ENCODE measurements around the gene ITCH. TPM values are rescaled to one million over a fixed set of nuclear protein-coding genes. Genes with fewer than 3 reads are reported as not detected.
"Not testable (repeated sequence)": the region's sequence is repeated elsewhere in the genome, so short reads cannot be mapped to it uniquely, and the experiment has no call there.

ITCH gene
- total RNA-seq, 1 experiment from 2014 or later, result 54.8 TPM

- Histone ChIP-seq H3K4me2 (ENCODE audit: low read depth, low read length, poor library complexity, severe bottlenecking) (peak overlapping the region; percentile 50), H3K4me1 (ENCODE audit: low read length) (peaks cover 32% of the 10 kb centered on the region), H3K9ac (ENCODE audit: low read length) (no peak overlapping the region; the same call in 1 of the 2 replicates), H3K4me3 (ENCODE audit: low read length) (peak overlapping the region; percentile 6; the same call in 1 of the 2 replicates), H3K79me2 (ENCODE audit: low read length) (peaks cover 68% of the 10 kb centered on the region), H4K20me1 (ENCODE audit: insufficient read depth, low read depth, low read length) (0 out of 2 replicates have a peak, but pooled peaks cover 14% of the 10 kb centered on the region), H3K27ac (ENCODE audit: low read length) (peak overlapping the region; percentile 50), H3K9me2 (replicated peaks; ENCODE audit: insufficient read depth, low read length) (no peaks in the 10 kb centered on the region), H3K36me3 (ENCODE audit: insufficient read depth, low read length) (peaks cover 25% of the 10 kb centered on the region), H3K9me3 (ENCODE audit: low read length) (no peaks in the 10 kb centered on the region), H3K27me3 (ENCODE audit: low read length) (no peaks in the 10 kb centered on the region), H2AFZ (ENCODE audit: low read length) (no peak overlapping the region)
- peak; percentile 79 for DNase-seq
These were observed 2.7 kb downstream of the ITCH start for GRCh38 chr20:34365765-34366213.

GRCh38 chr20:34367155-34367554 is 4.1 kb downstream of the ITCH start:
- no peak for DNase-seq
- peaks cover 25% of the 10 kb centered on the region for H3K36me3 ChIP-seq (ENCODE audit: insufficient read depth, low read length)
- no peak overlapping the region for H3K4me2 ChIP-seq (ENCODE audit: low read depth, low read length, poor library complexity, severe bottlenecking)

GRCh38 chr20:34367911-34368310 is 4.8 kb downstream of the ITCH start:
- not testable (repeated sequence) for H3K4me2 ChIP-seq (ENCODE audit: low read depth, low read length, poor library complexity, severe bottlenecking); H3K9me2 ChIP-seq (replicated peaks; ENCODE audit: insufficient read depth, low read length); H2AFZ ChIP-seq (ENCODE audit: low read length); H3K27ac ChIP-seq (ENCODE audit: low read length); H3K9me3 ChIP-seq (ENCODE audit: low read length); H3K9ac ChIP-seq (ENCODE audit: low read length); DNase-seq; H3K4me3 ChIP-seq (ENCODE audit: low read length); H3K27me3 ChIP-seq (ENCODE audit: low read length)
- Histone ChIP-seq H3K79me2 (ENCODE audit: low read length) (peaks cover 73% of the 10 kb centered on the region), H3K4me1 (ENCODE audit: low read length) (peaks cover 24% of the 10 kb centered on the region), H4K20me1 (ENCODE audit: insufficient read depth, low read depth, low read length) (0 out of 2 replicates have a peak, but pooled peaks cover 14% of the 10 kb centered on the region), H3K36me3 (ENCODE audit: insufficient read depth, low read length) (peaks cover 29% of the 10 kb centered on the region)

More at GRCh38 chr20:34367155-34367554, 4.1 kb downstream of the ITCH start:
- Histone ChIP-seq H3K4me1 (ENCODE audit: low read length) (peaks cover 31% of the 10 kb centered on the region), H3K79me2 (ENCODE audit: low read length) (peaks cover 68% of the 10 kb centered on the region), H3K9ac (ENCODE audit: low read length) (no peak overlapping the region), H2AFZ (ENCODE audit: low read length) (no peak overlapping the region), H3K27me3 (ENCODE audit: low read length) (no peaks in the 10 kb centered on the region), H3K9me2 (replicated peaks; ENCODE audit: insufficient read depth, low read length) (no peaks in the 10 kb centered on the region), H3K9me3 (ENCODE audit: low read length) (no peaks in the 10 kb centered on the region), H4K20me1 (ENCODE audit: insufficient read depth, low read depth, low read length) (0 out of 2 replicates have a peak, but pooled peaks cover 14% of the 10 kb centered on the region), H3K4me3 (ENCODE audit: low read length) (no peak overlapping the region), H3K27ac (ENCODE audit: low read length) (no peak overlapping the region)

- no peak for DNase-seq
- no peaks in the 10 kb centered on the region for H3K9me2 ChIP-seq (replicated peaks; ENCODE audit: insufficient read depth, low read length)
- H3K9ac ChIP-seq (ENCODE audit: low read length), result no peak overlapping the region
- no peaks in the 10 kb centered on the region for H3K9me3 ChIP-seq (ENCODE audit: low read length)
- no peak overlapping the region for H3K4me2 ChIP-seq (ENCODE audit: low read depth, low read length, poor library complexity, severe bottlenecking)
- H3K27me3 ChIP-seq (ENCODE audit: low read length), result no peaks in the 10 kb centered on the region
- H2AFZ ChIP-seq (ENCODE audit: low read length), result no peak overlapping the region
- H3K79me2 ChIP-seq (ENCODE audit: low read length), result peaks cover 74% of the 10 kb centered on the region
- peaks cover 24% of the 10 kb centered on the region for H3K4me1 ChIP-seq (ENCODE audit: low read length)
- no peak overlapping the region for H3K4me3 ChIP-seq (ENCODE audit: low read length)
- H3K36me3 ChIP-seq (ENCODE audit: insufficient read depth, low read length), result peaks cover 32% of the 10 kb centered on the region
- no peak overlapping the region for H3K27ac ChIP-seq (ENCODE audit: low read length)
- H4K20me1 ChIP-seq (ENCODE audit: insufficient read depth, low read depth, low read length), result 0 out of 2 replicates have a peak, but pooled peaks cover 14% of the 10 kb centered on the region
These were observed 5.5 kb downstream of the ITCH start for GRCh38 chr20:34368547-34368946.

- H3K9me3 ChIP-seq (ENCODE audit: low read length), result no peaks in the 10 kb centered on the region
- H3K79me2 ChIP-seq (ENCODE audit: low read length), result peaks cover 74% of the 10 kb centered on the region
- peaks cover 38% of the 10 kb centered on the region for H3K36me3 ChIP-seq (ENCODE audit: insufficient read depth, low read length)
- no peaks in the 10 kb centered on the region for H3K27me3 ChIP-seq (ENCODE audit: low read length)
- H3K4me3 ChIP-seq (ENCODE audit: low read length), result no peak overlapping the region
- H3K9ac ChIP-seq (ENCODE audit: low read length), result no peak overlapping the region
- peaks cover 20% of the 10 kb centered on the region for H3K4me1 ChIP-seq (ENCODE audit: low read length)
- 0 out of 2 replicates have a peak, but pooled peaks cover 10% of the 10 kb centered on the region for H4K20me1 ChIP-seq (ENCODE audit: insufficient read depth, low read depth, low read length)
- H3K27ac ChIP-seq (ENCODE audit: low read length), result no peak overlapping the region
- DNase-seq, result no peak
- H3K4me2 ChIP-seq (ENCODE audit: low read depth, low read length, poor library complexity, severe bottlenecking), result no peak overlapping the region
- no peaks in the 10 kb centered on the region for H3K9me2 ChIP-seq (replicated peaks; ENCODE audit: insufficient read depth, low read length)
- H2AFZ ChIP-seq (ENCODE audit: low read length), result no peak overlapping the region
These were observed 6.2 kb downstream of the ITCH start for GRCh38 chr20:34369265-34369664.

GRCh38 chr20:34370062-34370461 is 7.0 kb downstream of the ITCH start:
- no peak overlapping the region for H3K4me2 ChIP-seq (ENCODE audit: low read depth, low read length, poor library complexity, severe bottlenecking)
- no peak overlapping the region for H3K27ac ChIP-seq (ENCODE audit: low read length)
- DNase-seq, result no peak
- H3K9me3 ChIP-seq (ENCODE audit: low read length), result no peaks in the 10 kb centered on the region
- no peak overlapping the region for H3K4me3 ChIP-seq (ENCODE audit: low read length)
- no peak overlapping the region for H3K9ac ChIP-seq (ENCODE audit: low read length)
- H3K27me3 ChIP-seq (ENCODE audit: low read length), result no peaks in the 10 kb centered on the region
- H3K79me2 ChIP-seq (ENCODE audit: low read length), result peaks cover 72% of the 10 kb centered on the region
- H3K4me1 ChIP-seq (ENCODE audit: low read length), result peaks cover 13% of the 10 kb centered on the region
- peaks cover 41% of the 10 kb centered on the region for H3K36me3 ChIP-seq (ENCODE audit: insufficient read depth, low read length)
- 0 out of 2 replicates have a peak, but pooled peaks cover 10% of the 10 kb centered on the region for H4K20me1 ChIP-seq (ENCODE audit: insufficient read depth, low read depth, low read length)
- H3K9me2 ChIP-seq (replicated peaks; ENCODE audit: insufficient read depth, low read length), result no peaks in the 10 kb centered on the region
- H2AFZ ChIP-seq (ENCODE audit: low read length), result no peak overlapping the region

- H3K4me1 ChIP-seq (ENCODE audit: low read length), result peaks cover 10% of the 10 kb centered on the region
- H3K27me3 ChIP-seq (ENCODE audit: low read length), result no peaks in the 10 kb centered on the region
- H3K4me3 ChIP-seq (ENCODE audit: low read length), result no peak overlapping the region
- no peak overlapping the region for H2AFZ ChIP-seq (ENCODE audit: low read length)
- peaks cover 41% of the 10 kb centered on the region for H3K36me3 ChIP-seq (ENCODE audit: insufficient read depth, low read length)
- H3K9me2 ChIP-seq (replicated peaks; ENCODE audit: insufficient read depth, low read length), result no peaks in the 10 kb centered on the region
- no peak for DNase-seq
- H3K9ac ChIP-seq (ENCODE audit: low read length), result no peak overlapping the region
- H3K27ac ChIP-seq (ENCODE audit: low read length), result no peak overlapping the region
- H4K20me1 ChIP-seq (ENCODE audit: insufficient read depth, low read depth, low read length), result 0 out of 2 replicates have a peak, but pooled peaks cover 3% of the 10 kb centered on the region
- peaks cover 67% of the 10 kb centered on the region for H3K79me2 ChIP-seq (ENCODE audit: low read length)
- H3K4me2 ChIP-seq (ENCODE audit: low read depth, low read length, poor library complexity, severe bottlenecking), result no peak overlapping the region
- no peaks in the 10 kb centered on the region for H3K9me3 ChIP-seq (ENCODE audit: low read length)
These were observed 10.4 kb downstream of the ITCH start for GRCh38 chr20:34373445-34373844.

- no peak overlapping the region for H2AFZ ChIP-seq (ENCODE audit: low read length)
- H4K20me1 ChIP-seq (ENCODE audit: insufficient read depth, low read depth, low read length), result no peaks in the 10 kb centered on the region
- no peak for DNase-seq
- H3K9me3 ChIP-seq (ENCODE audit: low read length), result no peaks in the 10 kb centered on the region
- no peak overlapping the region for H3K9ac ChIP-seq (ENCODE audit: low read length)
- no peaks in the 10 kb centered on the region for H3K9me2 ChIP-seq (replicated peaks; ENCODE audit: insufficient read depth, low read length)
- H3K79me2 ChIP-seq (ENCODE audit: low read length), result peaks cover 68% of the 10 kb centered on the region
- no peak overlapping the region for H3K27ac ChIP-seq (ENCODE audit: low read length)
- no peaks in the 10 kb centered on the region for H3K27me3 ChIP-seq (ENCODE audit: low read length)
- no peak overlapping the region for H3K4me2 ChIP-seq (ENCODE audit: low read depth, low read length, poor library complexity, severe bottlenecking)
- peaks cover 33% of the 10 kb centered on the region for H3K36me3 ChIP-seq (ENCODE audit: insufficient read depth, low read length)
- H3K4me3 ChIP-seq (ENCODE audit: low read length), result no peak overlapping the region
- H3K4me1 ChIP-seq (ENCODE audit: low read length), result peaks cover 10% of the 10 kb centered on the region
These were observed 11.2 kb downstream of the ITCH start for GRCh38 chr20:34374209-34374760.

All from Karpas-422 (cell line).